GM23338 (cell line): ENCODE results near the gene DDC. TPM values are rescaled to one million over a fixed set of nuclear protein-coding genes. Genes with fewer than 3 reads are reported as not detected.

Source experiments
- ATAC-seq: fragments of 200-7000 bp; cut with Tn5 transposase; 3 replicates; pipeline ENCODE4 v1.9.1; 2020
- DNase-seq: peaks from one replicate; pipeline ENCODE4 v3.0.0-alpha.2; 2015; ENCODE audit warnings: low spot score
- H2AFZ ChIP-seq: fragments of 200-600 bp; sonication (generic); 2 replicates; pipeline ENCODE4 v1.8.0; 2016; ENCODE audit warnings: antibody characterized with exemption, mild to moderate bottlenecking, moderate library complexity
- H3F3A ChIP-seq: fragments of 200-600 bp; sonication (generic); replicated peaks from 2 replicates; pipeline ENCODE4 v1.8.0; 2017; ENCODE audit warnings: antibody characterized with exemption, mixed run types, low read depth
- H3K27ac ChIP-seq: fragments of 200-600 bp; sonication (generic); 2 replicates; pipeline ENCODE4 v1.6.1; 2016; ENCODE audit warnings: low read depth
- H3K27me3 ChIP-seq: fragments of 200-600 bp; sonication (generic); 2 replicates; pipeline ENCODE4 v1.8.0; 2016; ENCODE audit warnings: mild to moderate bottlenecking, mixed run types, moderate library complexity; ENCODE audit not compliant: insufficient read depth
- H3K36me3 ChIP-seq: fragments of 200-600 bp; sonication (generic); 2 replicates; pipeline ENCODE4 v1.8.0; 2016; ENCODE audit warnings: mild to moderate bottlenecking; ENCODE audit not compliant: insufficient read depth
- H3K4me1 ChIP-seq: fragments of 200-600 bp; sonication (generic); 2 replicates; pipeline ENCODE4 v1.8.0; 2016; ENCODE audit warnings: mild to moderate bottlenecking, moderate library complexity; ENCODE audit not compliant: insufficient read depth
- H3K4me2 ChIP-seq: fragments of 200-600 bp; sonication (generic); 2 replicates; pipeline ENCODE4 v1.7.1; 2017; ENCODE audit warnings: mixed run types
- H3K4me3 ChIP-seq: fragments of 200-600 bp; sonication (generic); 2 replicates; pipeline ENCODE4 v1.6.1; 2016; ENCODE audit warnings: mixed run types
- H3K79me2 ChIP-seq: fragments of 200-600 bp; sonication (generic); replicated peaks from 2 replicates; pipeline ENCODE4 v1.8.0; 2017; ENCODE audit warnings: mild to moderate bottlenecking; ENCODE audit not compliant: insufficient read depth
- H3K9me2 ChIP-seq: fragments of 200-600 bp; sonication (generic); 2 replicates; pipeline ENCODE4 v1.8.0; 2017; ENCODE audit not compliant: insufficient read depth
- H4K20me1 ChIP-seq: fragments of 200-600 bp; sonication (generic); replicated peaks from 2 replicates; pipeline ENCODE4 v1.8.0; 2017; ENCODE audit warnings: mild to moderate bottlenecking; ENCODE audit not compliant: insufficient read depth
- H3K27ac Mint-ChIP-seq: 2 replicates; pipeline ENCODE4 v1.8.0; 2020; ENCODE audit warnings: inconsistent platforms, mild to moderate bottlenecking, moderate library complexity, mixed read lengths
- H3K27me3 Mint-ChIP-seq: 3 replicates; pipeline ENCODE4 v1.8.0; 2022; ENCODE audit warnings: low read depth, mild to moderate bottlenecking, moderate library complexity, mixed read lengths, inconsistent platforms; ENCODE audit not compliant: insufficient read depth, poor library complexity
- H3K36me3 Mint-ChIP-seq: 3 replicates; pipeline ENCODE4 v1.8.0; 2021; ENCODE audit warnings: low read depth, mild to moderate bottlenecking, inconsistent platforms, moderate library complexity, mixed read lengths
- H3K4me1 Mint-ChIP-seq: 3 replicates; pipeline ENCODE4 v1.8.0; 2020; ENCODE audit warnings: mild to moderate bottlenecking, inconsistent platforms, mixed read lengths
- H3K4me3 Mint-ChIP-seq: 3 replicates; pipeline ENCODE4 v1.8.0; 2021; ENCODE audit warnings: moderate library complexity, mild to moderate bottlenecking, inconsistent platforms, mixed read lengths
- H3K9me3 Mint-ChIP-seq: 3 replicates; pipeline ENCODE4 v1.8.0; 2020; ENCODE audit warnings: moderate library complexity, mild to moderate bottlenecking, inconsistent platforms, mixed read lengths
- CREB1 ChIP-seq: fragments of 250-450 bp; sonication (Bioruptor Pico); IDR thresholded peaks from 2 replicates; pipeline ENCODE4 v1.5.0; 2020; ENCODE audit warnings: low read depth, mild to moderate bottlenecking, moderate library complexity
- CTCF ChIP-seq, 2 experiments: fragments of 200-600 bp in 1 of 2; sonication (generic) in 1 of 2; conservative IDR thresholded peaks; 2 replicates each; pipeline versions ENCODE4 v1.5.1 to v1.6.1; 2016 to 2017; ENCODE audit warnings: antibody characterized with exemption in 2 of 2, low read depth in 2 of 2, mild to moderate bottlenecking in 2 of 2, moderate library complexity in 1 of 2
- ETS1 ChIP-seq: IDR thresholded peaks from 2 replicates; pipeline ENCODE4 v1.6.1; 2016; ENCODE audit warnings: antibody characterized with exemption
- EZH2 ChIP-seq: fragments of 200-600 bp; sonication (generic); IDR thresholded peaks from one replicate; pipeline ENCODE4 v1.8.0; 2017; ENCODE audit warnings: antibody characterized with exemption, mild to moderate bottlenecking, low read depth; ENCODE audit not compliant: unreplicated experiment
- EZH2phosphoT487 ChIP-seq: fragments of 200-600 bp; sonication (generic); IDR thresholded peaks from one replicate; pipeline ENCODE4 v1.8.1; 2018; ENCODE audit warnings: antibody characterized with exemption; ENCODE audit not compliant: unreplicated experiment
- JUNB ChIP-seq: IDR thresholded peaks from one replicate; pipeline ENCODE4 v1.6.1; 2016; ENCODE audit warnings: antibody characterized with exemption; ENCODE audit not compliant: unreplicated experiment
- NANOG ChIP-seq: IDR thresholded peaks from 2 replicates; pipeline ENCODE4 v1.6.1; 2016; ENCODE audit warnings: antibody characterized with exemption, borderline replicate concordance
- POLR2AphosphoS5 ChIP-seq: IDR thresholded peaks from 2 replicates; pipeline ENCODE4 v1.6.1; 2016; ENCODE audit warnings: antibody characterized with exemption, low read depth
- REST ChIP-seq: IDR thresholded peaks from one replicate; pipeline ENCODE4 v1.6.1; 2018; ENCODE audit warnings: antibody characterized with exemption; ENCODE audit not compliant: unreplicated experiment
- STAT1 ChIP-seq: IDR thresholded peaks from one replicate; pipeline ENCODE4 v1.6.1; 2016; ENCODE audit warnings: antibody characterized with exemption; ENCODE audit not compliant: unreplicated experiment
- ZNF114 ChIP-seq: fragments of 250-450 bp; sonication (Bioruptor Pico); IDR thresholded peaks from 2 replicates; pipeline ENCODE4 v1.5.0; 2020; ENCODE audit warnings: mild to moderate bottlenecking, moderate library complexity
- ZNF331 ChIP-seq: fragments of 250-450 bp; sonication (Bioruptor Pico); IDR thresholded peaks from 2 replicates; pipeline ENCODE4 v1.5.0; 2020; ENCODE audit warnings: low read depth, mild to moderate bottlenecking, moderate library complexity
- ZNF462 ChIP-seq: fragments of 250-450 bp; sonication (Bioruptor Pico); IDR thresholded peaks from 2 replicates; pipeline ENCODE4 v1.5.0; 2020; ENCODE audit warnings: mild to moderate bottlenecking, moderate library complexity
- polyA plus RNA-seq: library from polyadenylated mRNA; unstranded; fragments of >200 nt; fragmentation: Nextera tagmentation; extraction: Ambion mirVana; gene quantifications from 2 replicates; pipeline ENCODE4 v1.2.1, GENCODE V29; 2016
- total RNA-seq: library from RNA; depleted of rRNA; stranded (reverse); fragments of >200 nt; shearing (Covaris generic); gene quantifications from 2 replicates; pipeline ENCODE4 v1.2.3, GENCODE V29; 2014

The DDC gene
- total and polyA plus RNA-seq, 2 experiments from 2014 or later: not detected

GRCh38 chr7:50497968-50498367 lies 67.2 kb downstream of the DDC start:
- Mint-ChIP-seq H3K4me1 (peaks cover 3% of the 10 kb centered on the region; the same call in 1 of the 3 replicates), H3K9me3 (no peaks in the 10 kb centered on the region; the same call in 2 of the 3 replicates), H3K36me3 (peaks cover 3% of the 10 kb centered on the region; the same call in 1 of the 3 replicates), H3K27ac (no peak overlapping the region), H3K27me3 (peaks cover 6% of the 10 kb centered on the region), H3K4me3 (no peak overlapping the region)
- H3K79me2 ChIP-seq: no peaks in the 10 kb centered on the region
- TF ChIP-seq EZH2phosphoT487: no peak
- TF ChIP-seq POLR2AphosphoS5: no peak
- TF ChIP-seq JUNB: no peak
- TF ChIP-seq EZH2: no peak
- TF ChIP-seq ZNF114 (CRISPR knock-in tag): no peak
- TF ChIP-seq CTCF (conservative IDR thresholded peaks at IDR 0.05; ENCODE audit: low read depth in 2 of 2): no peak
- TF ChIP-seq ETS1: no peak
- no peak for TF ChIP-seq ZNF331
- no peak for TF ChIP-seq REST
- no peak for TF ChIP-seq NANOG
- TF ChIP-seq CREB1: no peak
- TF ChIP-seq STAT1: no peak
- no peak for TF ChIP-seq ZNF462
- DNase-seq (no peak), ATAC-seq (no peak)
- no peaks in the 10 kb centered on the region; the same call in 1 of the 2 replicates for H3K36me3 ChIP-seq
- no peak overlapping the region for H3K27ac ChIP-seq
- H3K4me2 ChIP-seq: no peak overlapping the region
- H3K9me2 ChIP-seq: 0 out of 2 replicates have a peak, but pooled peaks cover 3% of the 10 kb centered on the region
- H2AFZ ChIP-seq: no peak overlapping the region
- no peaks in the 10 kb centered on the region for H3F3A ChIP-seq
- H3K4me3 ChIP-seq: no peak overlapping the region
- H3K4me1 ChIP-seq: no peaks in the 10 kb centered on the region
- H4K20me1 ChIP-seq: no peaks in the 10 kb centered on the region
- no peaks in the 10 kb centered on the region for H3K27me3 ChIP-seq
